CD8-positive, alpha-beta memory T cell (primary cell): ENCODE data around the gene DAP. TPM values are rescaled to one million over a fixed set of nuclear protein-coding genes. Genes with fewer than 3 reads are reported as not detected.
A peak's percentile ranks its signal among the peaks of the same experiment; 100 is the strongest.

Experiments
- CTCF ChIA-PET: fragments of 350-600 bp; sonication (Branson Sonifier 250); formaldehyde crosslinking; loops from one replicate; lab custom pipeline; 2021; ENCODE audit warnings: antibody characterized with exemption; lab: Charles Lee
- POLR2A ChIA-PET: fragments of 350-600 bp; sonication (Branson Sonifier 250); formaldehyde crosslinking; loops from one replicate; lab custom pipeline; 2021; ENCODE audit warnings: antibody characterized with exemption; lab: Charles Lee
- DNase-seq, 5 donors: peaks; one replicate each; pipeline versions ENCODE4 v3.0.0 to v3.0.0-alpha.2; 2020 to 2022; ENCODE audit warnings: mixed read lengths in 1 of 5
- H3K27ac ChIP-seq: one replicate; pipeline ENCODE4 v1.7.0; 2013; ENCODE audit warnings: low read depth, mild to moderate bottlenecking, low read length, moderate library complexity
- H3K27me3 ChIP-seq: 2 replicates; pipeline ENCODE4 v1.7.0; 2013; ENCODE audit warnings: low read length, mild to moderate bottlenecking; ENCODE audit not compliant: insufficient read depth, poor library complexity, severe bottlenecking
- H3K36me3 ChIP-seq: 2 replicates; pipeline ENCODE4 v1.7.0; 2013; ENCODE audit warnings: mild to moderate bottlenecking, low read length, moderate library complexity; ENCODE audit not compliant: insufficient read depth
- H3K4me1 ChIP-seq: 2 replicates; pipeline ENCODE4 v1.7.0; 2013; ENCODE audit warnings: mild to moderate bottlenecking, low read length, moderate library complexity; ENCODE audit not compliant: insufficient read depth
- H3K4me3 ChIP-seq: 2 replicates; pipeline ENCODE4 v1.7.0; 2013; ENCODE audit warnings: mild to moderate bottlenecking, low read length
- H3K9me3 ChIP-seq: 2 replicates; pipeline ENCODE4 v1.7.0; 2013; ENCODE audit warnings: mild to moderate bottlenecking, low read length
- H3K27ac Mint-ChIP-seq, 8 donors: one replicate each; pipeline ENCODE4 v1.8.0; 2020 to 2021; ENCODE audit warnings: mixed read lengths in 8 of 8, mild to moderate bottlenecking in 6 of 8, inconsistent platforms in 3 of 8, moderate library complexity in 3 of 8
- H3K27me3 Mint-ChIP-seq, 2 donors: one replicate each; pipeline ENCODE4 v1.8.0; 2020 to 2021; ENCODE audit warnings: mixed read lengths in 2 of 2, mild to moderate bottlenecking in 1 of 2, moderate library complexity in 1 of 2
- H3K36me3 Mint-ChIP-seq, 3 donors: one replicate each; pipeline ENCODE4 v1.8.0; 2020 to 2021; ENCODE audit warnings: mixed read lengths in 3 of 3, inconsistent platforms in 1 of 3, mild to moderate bottlenecking in 1 of 3
- H3K4me1 Mint-ChIP-seq, 3 donors: one replicate each; pipeline ENCODE4 v1.8.0; 2020 to 2021; ENCODE audit warnings: mixed read lengths in 3 of 3, inconsistent platforms in 1 of 3, mild to moderate bottlenecking in 1 of 3
- H3K4me3 Mint-ChIP-seq, 7 donors: one replicate each; pipeline ENCODE4 v1.8.0; 2020 to 2021; ENCODE audit warnings: mixed read lengths in 7 of 7, mild to moderate bottlenecking in 6 of 7, moderate library complexity in 4 of 7, inconsistent platforms in 2 of 7
- H3K9me3 Mint-ChIP-seq, 5 donors: one replicate each; pipeline ENCODE4 v1.8.0; 2020 to 2022; ENCODE audit warnings: mixed read lengths in 5 of 5, mild to moderate bottlenecking in 3 of 5, moderate library complexity in 2 of 5, inconsistent platforms in 1 of 5
- polyA plus RNA-seq: library from polyadenylated mRNA; unstranded; fragments of 300-500 nt; fragmentation: Illumina TruSeq; gene quantifications from one replicate; pipeline ENCODE4 v1.2.3, GENCODE V29; 2021
- total RNA-seq, 2 experiments: library from RNA; stranded (reverse); gene quantifications; one replicate each; pipeline ENCODE4 v1.2.3, GENCODE V29; 2021

Gene DAP
- total and polyA plus RNA-seq, 3 experiments from 2014 or later: 60.0 to 73.7 (median 61.5) TPM

DNA sequence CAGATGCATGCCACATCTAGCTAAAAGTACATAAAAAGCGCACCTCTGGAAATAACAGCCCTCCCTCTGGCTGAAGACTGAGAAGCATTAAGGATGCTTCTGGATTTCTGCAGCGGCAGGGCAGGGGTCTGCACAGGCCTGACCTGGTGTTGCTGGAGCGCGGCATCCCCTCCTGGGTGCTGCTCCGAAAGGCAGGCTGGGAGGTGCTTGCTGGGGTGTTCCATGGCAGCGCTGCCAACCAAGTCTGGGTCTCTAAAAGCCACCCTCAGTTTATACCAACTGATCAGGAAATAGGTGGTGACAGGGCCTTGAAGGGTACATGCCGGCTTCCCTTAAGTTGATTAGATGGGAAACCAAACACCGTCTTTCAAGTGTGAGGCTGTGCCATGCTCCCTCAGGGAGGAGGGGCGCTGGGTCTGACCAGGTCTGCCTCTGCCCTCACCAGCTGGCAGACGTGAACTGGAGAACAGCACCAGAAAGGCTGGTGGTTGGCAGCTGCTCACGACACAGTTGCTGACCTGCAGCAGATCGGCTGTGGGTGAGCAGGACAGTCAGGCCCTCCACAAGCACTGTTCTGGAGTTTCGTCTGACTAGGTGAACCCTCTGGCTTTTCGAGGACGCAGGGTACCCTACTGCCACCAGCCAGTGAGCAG lies 81.6 kb downstream of the DAP start:
- peaks cover 11 to 63% (median 33%) of the 10 kb centered on the region in 3 donors for H3K36me3 Mint-ChIP-seq
- Histone ChIP-seq H3K4me1 (no peaks in the 10 kb centered on the region), H3K36me3 (peaks cover 13% of the 10 kb centered on the region), H3K4me3 (no peak overlapping the region), H3K27me3 (no peaks in the 10 kb centered on the region), H3K27ac (no peak overlapping the region), H3K9me3 (no peaks in the 10 kb centered on the region)
- H3K27me3 Mint-ChIP-seq: no peaks in the 10 kb centered on the region
- DNase-seq: no peak
- CTCF ChIA-PET: no interaction called here
- no peaks in the 10 kb centered on the region for H3K4me1 Mint-ChIP-seq
- peaks cover 2 to 9% (median 5%) of the 10 kb centered on the region in 5 donors for H3K9me3 Mint-ChIP-seq
- peak overlapping the region in 2 of 8 donors; percentile 14 to 87 for H3K27ac Mint-ChIP-seq
- H3K4me3 Mint-ChIP-seq: no peak overlapping the region
- POLR2A ChIA-PET: no interaction called here

DNA sequence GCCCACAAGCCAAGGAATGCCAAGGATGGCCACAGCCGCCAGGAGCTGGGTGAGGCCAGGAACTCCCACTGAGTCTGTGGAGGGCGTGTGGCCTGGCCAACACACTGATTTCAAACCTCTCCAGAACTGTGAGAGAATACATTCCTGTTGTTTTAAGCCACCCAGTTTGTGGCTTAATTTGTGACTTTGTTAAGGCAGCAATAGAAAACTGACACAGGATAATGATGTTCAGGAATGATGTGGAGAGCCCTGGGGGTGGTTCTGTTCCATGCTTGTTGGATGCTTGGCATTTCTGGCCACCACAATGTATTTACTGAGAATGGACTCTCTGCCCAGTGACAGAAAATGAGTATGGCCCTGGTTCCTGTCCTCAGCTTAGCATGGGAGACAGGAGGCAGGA lies 82.8 kb downstream of the DAP start:
- no peak overlapping the region for H3K27ac ChIP-seq
- peaks cover 13% of the 10 kb centered on the region for H3K36me3 ChIP-seq
- no peak for DNase-seq
- no peaks in the 10 kb centered on the region for H3K27me3 ChIP-seq
- no peak overlapping the region for H3K4me3 ChIP-seq
- H3K4me1 ChIP-seq: no peaks in the 10 kb centered on the region
- no peak overlapping the region for H3K27ac Mint-ChIP-seq
- ChIA-PET CTCF (no interaction called here), POLR2A (no interaction called here)
- no peaks in the 10 kb centered on the region for H3K4me1 Mint-ChIP-seq
- peaks cover 2 to 9% (median 5%) of the 10 kb centered on the region in 5 donors for H3K9me3 Mint-ChIP-seq
- no peaks in the 10 kb centered on the region for H3K9me3 ChIP-seq
- no peak overlapping the region for H3K4me3 Mint-ChIP-seq
- H3K27me3 Mint-ChIP-seq: no peaks in the 10 kb centered on the region
- H3K36me3 Mint-ChIP-seq: peaks cover 9 to 54% (median 33%) of the 10 kb centered on the region in 3 donors

DNA sequence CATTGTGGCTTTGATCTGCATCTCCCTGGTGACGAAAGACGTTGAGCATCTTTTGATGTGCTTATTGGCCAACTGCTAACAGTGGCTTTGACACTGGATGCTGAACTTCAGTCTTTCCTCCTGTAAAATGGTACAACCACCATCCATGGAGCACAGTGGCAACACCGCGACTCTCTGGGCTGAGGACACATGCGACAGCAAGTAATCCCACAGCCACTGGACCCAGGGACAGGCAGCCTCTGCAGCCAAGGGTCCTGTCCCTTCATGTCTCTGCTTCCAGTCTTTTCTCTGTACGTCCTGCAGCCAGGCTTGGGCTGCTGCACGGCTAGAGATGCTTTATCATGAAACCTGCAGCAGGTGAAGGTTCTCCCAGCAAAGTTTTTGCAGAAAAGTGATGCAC lies 83.5 kb downstream of the DAP start:
- no peak overlapping the region for H3K4me3 ChIP-seq
- POLR2A ChIA-PET: no interaction called here
- Mint-ChIP-seq H3K36me3 (peaks cover 9 to 47% (median 33%) of the 10 kb centered on the region in 3 donors), H3K27me3 (no peaks in the 10 kb centered on the region), H3K4me3 (no peak overlapping the region), H3K27ac (peak overlapping the region in 1 of 8 donors; percentile 19), H3K9me3 (peaks cover 2 to 9% (median 5%) of the 10 kb centered on the region in 5 donors), H3K4me1 (no peaks in the 10 kb centered on the region)
- no peaks in the 10 kb centered on the region for H3K4me1 ChIP-seq
- no peak overlapping the region for H3K27ac ChIP-seq
- H3K27me3 ChIP-seq: no peaks in the 10 kb centered on the region
- CTCF ChIA-PET: no interaction called here
- no peaks in the 10 kb centered on the region for H3K9me3 ChIP-seq
- peaks cover 13% of the 10 kb centered on the region for H3K36me3 ChIP-seq
- no peak for DNase-seq

DNA sequence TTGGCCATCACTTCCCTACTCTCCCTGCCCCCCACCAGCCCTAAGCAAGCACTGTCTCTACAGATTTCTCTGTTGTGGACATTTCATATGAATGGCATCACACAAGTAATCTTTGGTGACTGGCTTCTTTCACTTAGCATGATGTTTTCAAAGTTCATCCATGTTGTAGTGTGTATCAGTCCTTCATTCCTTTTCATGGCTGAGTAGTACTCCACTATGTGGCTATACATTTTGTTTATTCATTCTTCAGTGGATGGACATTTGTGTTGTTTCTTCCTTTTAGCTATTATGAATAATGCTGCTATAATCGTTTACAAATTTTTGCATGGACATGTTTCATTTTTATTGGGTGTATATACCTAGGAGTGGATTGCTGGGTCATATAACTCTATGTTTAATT lies 84.1 kb downstream of the DAP start:
- H3K36me3 ChIP-seq: peaks cover 13% of the 10 kb centered on the region
- CTCF ChIA-PET: no interaction called here
- POLR2A ChIA-PET: no interaction called here
- Mint-ChIP-seq H3K9me3 (peaks cover 2 to 9% (median 5%) of the 10 kb centered on the region in 5 donors), H3K36me3 (peaks cover 9 to 41% (median 33%) of the 10 kb centered on the region in 3 donors), H3K27me3 (no peaks in the 10 kb centered on the region), H3K4me1 (no peaks in the 10 kb centered on the region), H3K27ac (no peak overlapping the region), H3K4me3 (no peak overlapping the region)
- DNase-seq: no peak
- H3K4me3 ChIP-seq: no peak overlapping the region
- no peaks in the 10 kb centered on the region for H3K4me1 ChIP-seq
- no peaks in the 10 kb centered on the region for H3K27me3 ChIP-seq
- H3K9me3 ChIP-seq: no peaks in the 10 kb centered on the region
- no peak overlapping the region for H3K27ac ChIP-seq

DNA sequence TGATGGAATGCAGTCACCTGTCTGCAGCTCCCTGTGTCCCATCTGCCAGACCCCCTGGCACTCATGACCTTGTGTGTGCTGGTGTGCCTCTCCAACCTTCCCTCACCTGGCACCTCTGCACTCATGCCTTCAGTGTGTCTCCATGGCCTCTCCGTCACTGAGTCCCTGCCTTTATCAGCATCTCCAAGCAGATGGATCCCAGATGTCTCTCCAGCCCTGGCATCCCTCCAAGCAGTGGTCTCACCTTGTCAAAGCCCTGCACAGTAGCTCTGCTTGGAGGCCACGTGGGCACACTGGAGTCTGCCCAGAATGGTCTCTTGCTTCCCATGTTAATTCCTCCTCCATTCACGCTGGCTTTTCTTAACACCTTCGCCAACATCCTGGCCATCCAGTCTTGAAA lies 84.8 kb downstream of the DAP start:
- Mint-ChIP-seq H3K27me3 (no peaks in the 10 kb centered on the region), H3K4me3 (no peak overlapping the region), H3K27ac (no peak overlapping the region), H3K36me3 (peaks cover 9 to 36% (median 33%) of the 10 kb centered on the region in 3 donors), H3K9me3 (peaks cover 2 to 9% (median 5%) of the 10 kb centered on the region in 5 donors), H3K4me1 (no peaks in the 10 kb centered on the region)
- DNase-seq: no peak
- POLR2A ChIA-PET: no interaction called here
- CTCF ChIA-PET: no interaction called here
- Histone ChIP-seq H3K4me1 (no peaks in the 10 kb centered on the region), H3K27me3 (no peaks in the 10 kb centered on the region), H3K27ac (no peak overlapping the region), H3K9me3 (no peaks in the 10 kb centered on the region), H3K36me3 (peaks cover 13% of the 10 kb centered on the region), H3K4me3 (no peak overlapping the region)

DNA sequence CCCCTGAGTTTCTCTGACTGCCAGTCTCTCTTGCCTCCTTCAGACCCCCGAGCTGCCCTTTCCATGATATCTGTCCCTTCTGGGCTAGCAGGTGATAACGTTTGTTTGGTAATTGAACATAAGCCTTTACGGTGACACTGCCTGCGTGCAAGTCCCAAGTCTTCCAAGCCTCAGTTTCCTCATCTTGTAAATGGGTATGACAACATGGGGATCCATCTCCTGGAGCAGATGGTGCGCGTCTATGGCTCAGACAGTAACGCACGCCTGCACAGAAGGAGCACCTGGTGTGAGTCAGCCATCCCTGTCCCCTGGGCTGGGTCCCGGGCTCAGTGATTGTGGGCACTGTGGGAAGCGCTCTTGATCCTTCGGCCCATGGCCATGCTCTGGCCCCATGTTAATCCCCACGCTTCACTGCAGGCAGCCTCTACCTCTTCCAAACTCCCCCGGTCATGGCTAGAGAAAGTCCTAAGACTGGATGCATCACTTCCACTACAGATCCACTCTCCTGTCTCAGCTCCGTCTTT lies 85.8 kb downstream of the DAP start:
- H3K36me3 ChIP-seq: peaks cover 12% of the 10 kb centered on the region
- Mint-ChIP-seq H3K27ac (peak overlapping the region in 2 of 8 donors; percentile 3 to 4), H3K9me3 (peaks cover 2 to 9% (median 5%) of the 10 kb centered on the region in 5 donors), H3K27me3 (peaks cover 0 to 2% of the 10 kb centered on the region in 2 donors), H3K4me3 (no peak overlapping the region), H3K4me1 (no peaks in the 10 kb centered on the region), H3K36me3 (peaks cover 7 to 28% (median 26%) of the 10 kb centered on the region in 3 donors)
- no peak overlapping the region for H3K4me3 ChIP-seq
- H3K27ac ChIP-seq: no peak overlapping the region
- ChIA-PET POLR2A (no interaction called here), CTCF (no interaction called here)
- no peaks in the 10 kb centered on the region for H3K4me1 ChIP-seq
- H3K27me3 ChIP-seq: no peaks in the 10 kb centered on the region
- no peaks in the 10 kb centered on the region for H3K9me3 ChIP-seq
- no peak for DNase-seq

DNA sequence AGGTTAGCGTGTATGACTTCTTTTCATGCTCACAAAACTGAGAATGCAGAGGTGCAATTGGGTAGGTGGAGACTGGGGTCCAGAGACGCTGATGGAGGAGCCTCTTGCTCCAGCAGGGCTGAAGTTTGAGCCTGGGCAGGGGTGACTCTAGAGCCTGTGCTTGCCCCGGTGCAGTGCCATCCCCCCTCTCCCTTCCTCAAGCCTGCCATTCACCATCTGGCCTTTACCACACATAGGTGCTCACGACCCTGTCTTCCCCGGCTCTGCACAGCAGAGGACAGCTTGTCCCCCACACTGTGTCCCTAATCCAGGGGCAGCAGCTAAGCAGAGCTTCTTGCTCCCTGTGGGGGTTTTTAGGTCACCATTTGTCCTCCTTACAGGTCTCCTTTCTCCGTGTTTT lies 86.5 kb downstream of the DAP start:
- ChIA-PET CTCF (no interaction called here), POLR2A (no interaction called here)
- peaks cover 6% of the 10 kb centered on the region for H3K36me3 ChIP-seq
- no peak overlapping the region for H3K4me3 ChIP-seq
- Mint-ChIP-seq H3K4me3 (no peak overlapping the region), H3K27me3 (peaks cover 0 to 2% of the 10 kb centered on the region in 2 donors), H3K27ac (peak overlapping the region in 1 of 8 donors; percentile 37), H3K4me1 (no peaks in the 10 kb centered on the region), H3K36me3 (peaks cover 5 to 21% (median 20%) of the 10 kb centered on the region in 3 donors), H3K9me3 (peaks cover 2 to 9% (median 5%) of the 10 kb centered on the region in 5 donors)
- DNase-seq: no peak
- no peaks in the 10 kb centered on the region for H3K27me3 ChIP-seq
- no peaks in the 10 kb centered on the region for H3K9me3 ChIP-seq
- no peak overlapping the region for H3K27ac ChIP-seq
- no peaks in the 10 kb centered on the region for H3K4me1 ChIP-seq

DNA sequence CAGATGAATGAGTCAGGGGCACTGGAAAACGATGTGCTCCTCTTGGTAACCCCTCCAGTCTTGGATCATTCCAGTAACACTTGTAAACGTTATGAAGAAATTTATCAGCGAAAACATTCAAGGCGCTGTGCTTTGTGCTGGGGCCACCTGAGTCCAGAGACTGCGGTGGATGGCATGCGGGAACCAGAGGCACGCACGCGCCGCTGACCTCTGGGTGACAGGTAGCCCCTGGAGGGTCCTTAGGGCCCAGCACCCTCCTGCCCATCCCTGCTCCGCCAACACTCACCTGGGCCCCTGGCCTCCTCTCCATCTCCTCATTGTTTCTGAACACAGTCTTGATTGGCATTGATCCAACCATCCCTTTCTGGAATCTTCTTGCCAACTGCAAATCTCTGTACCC lies 86.9 kb downstream of the DAP start:
- ChIA-PET CTCF (no interaction called here), POLR2A (no interaction called here)
- peaks cover 5% of the 10 kb centered on the region for H3K36me3 ChIP-seq
- Mint-ChIP-seq H3K27me3 (peaks cover 0 to 2% of the 10 kb centered on the region in 2 donors), H3K27ac (peak overlapping the region in 1 of 8 donors; percentile 37), H3K36me3 (peaks cover 5 to 20% (median 16%) of the 10 kb centered on the region in 3 donors), H3K9me3 (peaks cover 2 to 9% (median 5%) of the 10 kb centered on the region in 5 donors), H3K4me3 (no peak overlapping the region), H3K4me1 (no peaks in the 10 kb centered on the region)
- H3K9me3 ChIP-seq: no peaks in the 10 kb centered on the region
- DNase-seq: no peak
- H3K27ac ChIP-seq: no peak overlapping the region
- no peaks in the 10 kb centered on the region for H3K27me3 ChIP-seq
- no peak overlapping the region for H3K4me3 ChIP-seq
- no peaks in the 10 kb centered on the region for H3K4me1 ChIP-seq
